Loucy (cell line): ENCODE results near the gene VWC2L.

ENCODE experiments used
- H2AFZ ChIP-seq: fragments of 200-600 bp; sonication (generic); 2 replicates; pipeline ENCODE4 v1.6.0; 2016; ENCODE audit warnings: antibody characterized with exemption, mild to moderate bottlenecking, low read length, moderate library complexity
- H3F3A ChIP-seq: fragments of 200-600 bp; 2 replicates; pipeline ENCODE4 v1.6.0; 2016; ENCODE audit warnings: antibody characterized with exemption, low read depth, mild to moderate bottlenecking
- H3K27me3 ChIP-seq: fragments of 200-600 bp; sonication (generic); 2 replicates; pipeline ENCODE4 v1.6.1; 2014; ENCODE audit warnings: low read length, mild to moderate bottlenecking; ENCODE audit not compliant: insufficient read depth, poor library complexity, severe bottlenecking
- H3K36me3 ChIP-seq: fragments of 200-600 bp; sonication (generic); 2 replicates; pipeline ENCODE4 v1.6.1; 2016; ENCODE audit warnings: low read length; ENCODE audit not compliant: insufficient read depth
- H3K4me1 ChIP-seq: fragments of 200-600 bp; sonication (generic); 2 replicates; pipeline ENCODE4 v1.5.1; 2014; ENCODE audit warnings: low read length, mild to moderate bottlenecking; ENCODE audit not compliant: insufficient read depth, poor library complexity, severe bottlenecking
- H3K4me2 ChIP-seq: fragments of 200-600 bp; sonication (generic); 2 replicates; pipeline ENCODE4 v1.6.0; 2014; ENCODE audit warnings: antibody characterized with exemption, low read length, low read depth, mild to moderate bottlenecking; ENCODE audit not compliant: poor library complexity, severe bottlenecking
- H3K4me3 ChIP-seq: fragments of 200-600 bp; sonication (generic); 2 replicates; pipeline ENCODE4 v1.5.1; 2014; ENCODE audit warnings: low read length, mild to moderate bottlenecking, mixed read lengths; ENCODE audit not compliant: poor library complexity, severe bottlenecking
- H3K79me2 ChIP-seq: fragments of 200-600 bp; sonication (generic); 2 replicates; pipeline ENCODE4 v1.6.1; 2014; ENCODE audit warnings: low read length; ENCODE audit not compliant: insufficient read depth
- H3K9ac ChIP-seq: fragments of 200-600 bp; sonication (generic); 2 replicates; pipeline ENCODE4 v1.6.0; 2014; ENCODE audit warnings: mild to moderate bottlenecking, low read depth, low read length, moderate library complexity; ENCODE audit not compliant: poor library complexity, severe bottlenecking
- H3K9me2 ChIP-seq: fragments of 200-600 bp; sonication (generic); replicated peaks from 2 replicates; pipeline ENCODE4 v1.6.1; 2016; ENCODE audit warnings: low read depth, low read length, mixed read lengths
- H3K9me3 ChIP-seq: fragments of 200-600 bp; sonication (generic); 2 replicates; pipeline ENCODE4 v1.6.1; 2014; ENCODE audit warnings: mild to moderate bottlenecking, antibody characterized with exemption, low read length, low read depth; ENCODE audit not compliant: insufficient read depth
- H4K20me1 ChIP-seq: fragments of 200-600 bp; sonication (generic); 2 replicates; pipeline ENCODE4 v1.6.0; 2014; ENCODE audit warnings: antibody characterized with exemption, low read length, mild to moderate bottlenecking; ENCODE audit not compliant: insufficient read depth, poor library complexity, severe bottlenecking
- EZH2phosphoT487 ChIP-seq: fragments of 200-600 bp; IDR thresholded peaks from 2 replicates; pipeline ENCODE4 v1.6.1; 2018; ENCODE audit warnings: antibody characterized with exemption, mild to moderate bottlenecking, moderate library complexity, borderline replicate concordance
- TF ChIP-seq, protein P1 (sequence below): fragments of 200-600 bp; sonication (generic); conservative IDR thresholded peaks from 2 replicates; pipeline ENCODE4 v1.5.1; 2014; ENCODE audit warnings: mild to moderate bottlenecking, antibody characterized with exemption, low read length

The VWC2L gene

DNA sequence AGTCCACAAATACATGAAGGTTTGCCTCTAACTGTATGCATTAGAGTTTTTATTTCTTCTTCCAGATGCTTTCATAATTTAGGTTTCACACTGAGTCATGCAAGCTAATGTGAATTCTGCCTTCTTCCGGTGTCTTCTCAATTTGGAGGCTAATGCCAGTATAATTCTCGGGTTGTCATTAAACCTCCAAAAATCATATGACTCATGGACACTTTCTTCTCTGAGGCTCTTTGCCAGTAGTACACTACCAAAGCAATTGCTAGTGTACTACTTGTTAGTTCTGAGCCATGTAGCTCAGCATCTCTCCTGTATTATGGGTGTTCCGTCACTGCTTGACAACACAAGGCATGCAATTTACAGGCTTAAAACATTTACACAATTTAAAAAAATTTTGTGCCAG lies 137.1 kb downstream of the VWC2L start:
- H3K9me3 ChIP-seq, result no peaks in the 10 kb centered on the region
- TF ChIP-seq, protein P1, sequence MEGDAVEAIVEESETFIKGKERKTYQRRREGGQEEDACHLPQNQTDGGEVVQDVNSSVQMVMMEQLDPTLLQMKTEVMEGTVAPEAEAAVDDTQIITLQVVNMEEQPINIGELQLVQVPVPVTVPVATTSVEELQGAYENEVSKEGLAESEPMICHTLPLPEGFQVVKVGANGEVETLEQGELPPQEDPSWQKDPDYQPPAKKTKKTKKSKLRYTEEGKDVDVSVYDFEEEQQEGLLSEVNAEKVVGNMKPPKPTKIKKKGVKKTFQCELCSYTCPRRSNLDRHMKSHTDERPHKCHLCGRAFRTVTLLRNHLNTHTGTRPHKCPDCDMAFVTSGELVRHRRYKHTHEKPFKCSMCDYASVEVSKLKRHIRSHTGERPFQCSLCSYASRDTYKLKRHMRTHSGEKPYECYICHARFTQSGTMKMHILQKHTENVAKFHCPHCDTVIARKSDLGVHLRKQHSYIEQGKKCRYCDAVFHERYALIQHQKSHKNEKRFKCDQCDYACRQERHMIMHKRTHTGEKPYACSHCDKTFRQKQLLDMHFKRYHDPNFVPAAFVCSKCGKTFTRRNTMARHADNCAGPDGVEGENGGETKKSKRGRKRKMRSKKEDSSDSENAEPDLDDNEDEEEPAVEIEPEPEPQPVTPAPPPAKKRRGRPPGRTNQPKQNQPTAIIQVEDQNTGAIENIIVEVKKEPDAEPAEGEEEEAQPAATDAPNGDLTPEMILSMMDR, result no peak
- TF ChIP-seq EZH2phosphoT487, result no peak
- H3K9ac ChIP-seq, result no peak overlapping the region
- H3K79me2 ChIP-seq, result no peaks in the 10 kb centered on the region
- H3K27me3 ChIP-seq, result no peaks in the 10 kb centered on the region
- H3K9me2 ChIP-seq, result no peaks in the 10 kb centered on the region
- H3K4me3 ChIP-seq, result no peak overlapping the region
- no peaks in the 10 kb centered on the region for H4K20me1 ChIP-seq
- no peaks in the 10 kb centered on the region for H3K4me1 ChIP-seq
- H3F3A ChIP-seq, result no peaks in the 10 kb centered on the region
- no peak overlapping the region for H2AFZ ChIP-seq
- H3K36me3 ChIP-seq, result no peaks in the 10 kb centered on the region
- H3K4me2 ChIP-seq, result no peak overlapping the region

DNA sequence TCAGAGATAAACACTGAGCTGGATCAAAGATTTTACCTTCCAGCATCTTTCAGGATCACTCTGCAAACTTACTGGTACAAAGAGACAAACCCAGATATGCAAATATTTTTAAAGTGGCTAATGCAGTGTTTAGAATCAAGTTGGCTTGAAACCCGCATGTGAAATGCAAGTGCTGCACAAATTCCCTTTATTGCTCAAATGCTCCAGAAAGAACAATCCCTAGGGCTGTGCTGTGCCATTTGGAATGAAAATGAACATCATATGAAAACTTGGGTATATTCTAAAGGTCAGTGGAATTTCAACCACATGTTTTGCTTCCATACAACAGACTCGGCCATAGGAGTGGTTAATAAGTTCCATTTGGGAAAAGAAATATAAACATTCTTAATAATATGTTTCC lies 139.1 kb downstream of the VWC2L start:
- H3K9me3 ChIP-seq, result no peaks in the 10 kb centered on the region
- H3K4me3 ChIP-seq, result no peak overlapping the region
- H3F3A ChIP-seq, result no peaks in the 10 kb centered on the region
- no peaks in the 10 kb centered on the region for H3K36me3 ChIP-seq
- TF ChIP-seq, protein P1, result no peak
- no peak for TF ChIP-seq EZH2phosphoT487
- H3K27me3 ChIP-seq, result no peaks in the 10 kb centered on the region
- no peak overlapping the region for H2AFZ ChIP-seq
- no peak overlapping the region for H3K4me2 ChIP-seq
- H3K9ac ChIP-seq, result no peak overlapping the region
- H3K9me2 ChIP-seq, result no peaks in the 10 kb centered on the region
- H3K4me1 ChIP-seq, result no peaks in the 10 kb centered on the region
- no peaks in the 10 kb centered on the region for H3K79me2 ChIP-seq
- H4K20me1 ChIP-seq, result no peaks in the 10 kb centered on the region

DNA sequence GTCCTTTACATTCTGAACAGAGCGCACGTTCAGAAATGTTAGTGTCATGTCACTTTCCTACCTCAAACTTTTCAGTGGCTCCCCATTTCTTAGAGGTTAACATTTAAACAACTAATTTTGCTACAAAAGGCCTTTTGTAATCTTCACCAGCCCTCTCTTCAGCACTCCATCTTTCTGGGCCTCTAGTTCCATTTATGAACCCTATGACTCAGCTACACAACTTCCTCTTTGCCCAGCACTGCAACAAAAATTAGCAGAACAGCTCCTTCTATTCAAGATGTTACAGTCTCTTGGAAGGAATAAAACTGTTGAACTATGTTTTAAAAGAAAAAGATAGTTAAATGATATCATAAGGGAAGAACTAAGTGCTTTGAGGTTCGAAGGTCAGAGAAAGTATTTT lies 139.9 kb downstream of the VWC2L start:
- H3K9me2 ChIP-seq, result no peaks in the 10 kb centered on the region
- no peaks in the 10 kb centered on the region for H3K79me2 ChIP-seq
- H3K4me1 ChIP-seq, result no peaks in the 10 kb centered on the region
- no peaks in the 10 kb centered on the region for H3K9me3 ChIP-seq
- H3F3A ChIP-seq, result no peaks in the 10 kb centered on the region
- H3K4me3 ChIP-seq, result no peak overlapping the region
- H3K4me2 ChIP-seq, result no peak overlapping the region
- no peaks in the 10 kb centered on the region for H3K27me3 ChIP-seq
- H4K20me1 ChIP-seq, result no peaks in the 10 kb centered on the region
- H2AFZ ChIP-seq, result no peak overlapping the region
- H3K36me3 ChIP-seq, result no peaks in the 10 kb centered on the region
- TF ChIP-seq, protein P1, result no peak
- TF ChIP-seq EZH2phosphoT487, result no peak
- H3K9ac ChIP-seq, result no peak overlapping the region
